Dedifferentiated amniotic fluid mesenchymal stem cell (primary cell): ENCODE data around the gene C19orf12.

ENCODE experiments used
- DNase-seq: peaks from one replicate; pipeline ENCODE4 v3.0.0-alpha.2; 2016; ENCODE audit errors: extremely low spot score

C19orf12 gene

GRCh38 chr19:29714953-29715700 lies at the start of gene C19orf12:
TSS of gene C19orf12 (minus strand) at chr19:29715261. CDS start at chr19:29708413, 6,848 bp downstream.
- DNase-seq, result no peak

- DNase-seq, result no peak
These were observed 49.3 kb upstream of the C19orf12 start for GRCh38 chr19:29764361-29764760.

GRCh38 chr19:29763196-29763595 lies 48.1 kb upstream of the C19orf12 start:
- no peak for DNase-seq

DNA sequence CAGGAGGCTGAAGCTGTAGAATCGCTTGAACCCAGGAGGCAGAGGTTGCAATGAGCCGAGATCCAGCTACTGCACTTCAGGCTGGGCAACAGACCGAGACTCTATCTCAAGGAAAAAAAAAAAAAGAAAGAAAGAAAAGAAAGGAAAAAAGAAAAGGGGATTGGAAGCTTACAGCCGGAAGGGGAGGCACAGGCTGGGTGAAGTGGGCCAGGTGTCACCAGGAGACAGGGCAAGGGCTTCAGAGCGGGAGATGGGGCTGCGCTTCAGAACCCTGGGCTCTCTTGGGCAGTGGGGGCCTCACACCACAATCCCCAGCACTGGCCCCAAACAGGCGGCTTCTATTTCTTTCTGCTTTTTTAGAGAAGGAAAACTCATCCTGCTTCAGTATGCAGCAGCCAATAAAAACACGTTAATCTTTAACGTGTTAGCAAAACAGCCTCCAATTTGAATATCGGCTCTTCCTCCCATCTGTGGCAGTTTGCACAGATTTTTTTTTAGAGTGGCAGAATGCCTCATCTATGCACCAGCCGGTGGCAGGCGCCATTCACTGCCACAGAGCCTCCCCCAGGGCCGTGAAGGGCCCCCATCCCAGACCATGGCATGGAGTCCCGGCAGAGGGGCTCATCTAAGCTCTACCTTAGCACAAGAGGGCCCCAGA lies 46.6 kb upstream of the C19orf12 start:
- DNase-seq, result no peak

GRCh38 chr19:29760752-29761502 lies 45.9 kb upstream of the C19orf12 start:
- DNase-seq, result no peak

- DNase-seq, result no peak
These were observed 44.3 kb upstream of the C19orf12 start for GRCh38 chr19:29759359-29759758.

DNA sequence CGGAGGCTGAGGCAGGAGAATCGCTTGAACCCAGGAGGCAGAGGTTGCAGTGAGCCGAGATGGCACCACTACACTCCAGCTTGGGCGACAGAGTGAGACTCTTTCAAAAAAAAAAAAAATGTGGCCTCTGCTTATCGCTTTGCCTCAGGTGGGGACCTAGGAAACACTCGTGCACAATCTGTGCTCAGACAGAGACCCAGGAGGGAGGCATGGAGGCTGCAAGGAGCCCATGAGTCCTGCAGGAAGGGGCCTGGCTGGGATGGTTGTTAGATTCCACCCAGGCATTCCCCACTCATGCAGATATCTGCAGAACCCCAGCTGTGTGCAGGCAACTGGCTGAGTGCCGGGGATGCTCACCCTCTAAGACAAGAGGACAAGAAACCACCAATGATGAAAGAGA lies 43.8 kb upstream of the C19orf12 start:
- DNase-seq, result no peak

DNA sequence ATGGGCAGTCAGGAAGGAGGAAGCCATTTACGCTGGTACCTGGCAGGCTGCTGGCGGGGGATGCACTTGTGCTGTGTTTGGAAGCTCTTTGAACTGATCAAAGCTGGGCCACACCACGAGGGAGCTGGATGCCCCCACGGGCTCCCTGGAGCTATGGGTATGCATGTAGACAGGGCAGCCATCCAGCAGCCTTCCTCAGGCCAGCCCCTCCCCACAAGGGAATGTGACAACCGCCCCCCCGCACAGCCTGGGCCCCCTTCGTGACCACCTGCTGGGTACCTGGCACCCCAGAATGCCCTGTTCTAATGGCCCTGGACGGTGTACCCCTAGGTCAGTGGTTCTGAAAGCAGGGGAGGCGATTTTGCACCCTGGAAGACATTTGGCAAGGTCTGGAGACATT lies 42.5 kb upstream of the C19orf12 start:
- DNase-seq, result no peak

- no peak for DNase-seq
These were observed 38.9 kb upstream of the C19orf12 start for GRCh38 chr19:29753934-29754305.

DNA sequence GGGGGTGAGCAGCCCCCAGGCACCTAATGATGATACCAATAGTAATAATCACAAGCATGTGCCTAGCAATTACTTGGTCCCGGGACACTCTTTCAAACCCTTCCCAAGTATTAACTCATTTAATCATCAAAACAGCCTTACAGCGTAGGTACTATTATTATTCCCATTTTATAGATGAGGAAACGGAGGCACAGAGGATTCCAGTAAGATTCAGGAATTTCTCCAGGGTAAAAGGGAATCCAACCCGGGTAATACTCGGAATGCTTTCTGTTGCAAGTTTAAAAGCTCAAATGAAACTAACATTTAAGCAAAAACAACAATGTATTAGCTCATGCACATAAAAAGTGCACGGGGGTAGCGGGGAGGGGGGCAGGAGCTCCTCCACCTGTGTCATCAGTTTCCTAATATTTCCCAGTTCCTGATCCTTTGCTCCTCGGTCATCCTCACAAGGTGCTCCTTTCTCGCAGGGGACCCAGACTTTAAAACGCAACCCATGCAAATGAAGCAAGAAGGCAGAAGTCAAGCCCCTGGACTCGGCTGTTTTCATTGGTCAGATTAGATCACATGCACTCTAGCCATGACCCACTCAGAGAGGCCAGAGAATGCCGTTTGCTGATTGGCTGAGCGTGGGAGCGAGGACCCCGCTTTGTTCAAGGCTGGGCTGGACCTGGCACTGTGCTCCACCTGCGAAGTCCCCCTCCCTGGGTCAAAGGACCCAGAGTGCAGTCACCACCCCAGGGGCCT lies 38.3 kb upstream of the C19orf12 start:
- no peak for DNase-seq

DNA sequence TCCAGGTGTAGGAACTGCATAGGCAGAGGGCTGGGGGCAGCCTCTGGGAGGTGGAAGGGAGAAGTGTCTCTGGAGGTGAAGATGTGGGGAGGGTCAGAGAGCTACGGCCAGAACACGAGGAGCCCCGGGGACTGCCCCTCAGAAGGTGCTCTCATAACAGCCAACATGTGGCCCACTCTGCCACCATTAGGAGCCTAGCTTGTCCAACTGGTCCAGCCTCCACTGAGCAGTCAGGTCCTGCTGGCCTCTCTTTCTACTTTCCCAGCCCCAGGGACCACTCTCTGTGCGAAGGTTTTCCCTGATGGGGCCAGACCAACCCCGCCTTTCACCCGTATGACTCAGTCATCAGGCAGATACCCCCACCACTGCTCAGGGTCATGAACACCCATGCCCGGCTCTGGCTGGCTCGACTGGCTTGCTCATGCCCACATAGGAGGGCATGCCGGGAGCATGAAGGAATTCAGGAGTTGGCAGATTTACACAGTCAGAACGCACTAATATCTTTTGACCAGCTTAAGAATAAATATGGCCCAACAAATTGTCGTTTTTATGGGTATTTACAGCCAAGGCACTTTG lies 37.5 kb upstream of the C19orf12 start:
- DNase-seq, result no peak

GRCh38 chr19:29751932-29752331 lies 36.9 kb upstream of the C19orf12 start:
- no peak for DNase-seq

GRCh38 chr19:29750001-29750400 lies 34.9 kb upstream of the C19orf12 start:
- no peak for DNase-seq

DNA sequence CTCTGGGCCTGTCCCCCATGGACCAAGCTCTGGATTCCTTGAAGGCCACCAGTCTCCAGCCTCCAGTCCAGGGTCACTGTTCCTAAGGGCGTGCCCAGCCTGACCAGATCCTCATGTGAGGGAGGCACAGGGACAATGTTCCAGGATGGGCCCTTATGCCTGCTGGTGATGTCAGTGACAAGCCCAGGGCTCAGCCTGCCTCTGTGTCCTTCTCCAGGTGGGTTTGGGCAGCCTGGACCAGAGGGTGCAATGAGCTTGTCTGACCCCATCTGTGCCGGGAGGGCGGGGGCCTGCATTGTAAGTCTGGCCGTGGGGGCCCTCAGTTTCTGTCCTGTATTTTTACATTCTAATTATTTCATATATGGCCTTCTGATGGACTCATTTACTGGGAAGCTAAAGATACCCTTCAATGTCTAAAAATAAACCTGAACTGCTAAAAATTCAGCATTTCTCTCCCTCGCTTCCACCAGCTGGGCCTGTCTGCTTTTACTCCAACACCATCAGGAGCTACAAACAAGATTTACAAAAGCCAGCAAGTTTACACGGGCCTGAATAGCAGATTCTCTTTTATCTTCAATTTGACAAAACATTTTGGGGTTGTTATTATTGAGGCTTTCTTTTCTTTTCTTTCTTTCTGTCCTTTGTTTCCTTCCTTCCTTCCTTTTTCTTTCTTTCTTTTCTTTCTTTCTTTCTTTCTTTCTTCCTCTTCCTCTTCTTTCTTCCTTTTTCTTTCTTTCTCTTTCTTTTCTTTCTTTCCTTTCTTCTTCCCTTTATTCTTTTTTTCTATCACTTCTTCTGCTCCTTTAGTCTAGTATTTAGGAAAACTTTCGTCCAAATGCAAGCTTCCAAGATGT lies 34.2 kb upstream of the C19orf12 start:
- DNase-seq, result no peak

DNA sequence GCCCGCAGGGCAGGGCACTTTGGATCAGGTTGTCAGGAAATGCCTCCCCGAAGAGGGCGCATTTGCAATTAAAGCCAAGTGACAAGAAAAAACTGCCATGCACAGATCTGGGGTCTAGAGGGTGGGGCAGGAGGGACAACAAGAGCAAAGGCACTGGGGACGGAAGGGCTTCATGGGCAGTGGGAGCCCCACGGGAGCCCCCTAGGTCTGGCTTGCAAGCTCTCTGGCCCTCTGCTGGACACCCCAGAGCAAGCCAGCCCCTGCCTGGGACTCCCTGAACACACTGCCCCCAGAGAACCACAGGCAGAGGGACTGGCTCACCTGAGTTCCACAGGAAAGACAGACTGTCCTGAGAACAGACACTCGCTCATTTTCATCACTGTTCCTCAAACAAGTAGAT lies 30.2 kb upstream of the C19orf12 start:
- no peak for DNase-seq

GRCh38 chr19:29743681-29744080 lies 28.6 kb upstream of the C19orf12 start:
- DNase-seq, result no peak

GRCh38 chr19:29741776-29742175 lies 26.7 kb upstream of the C19orf12 start:
- no peak for DNase-seq

- DNase-seq, result no peak
These were observed 26.2 kb upstream of the C19orf12 start for GRCh38 chr19:29741226-29741625.

DNA sequence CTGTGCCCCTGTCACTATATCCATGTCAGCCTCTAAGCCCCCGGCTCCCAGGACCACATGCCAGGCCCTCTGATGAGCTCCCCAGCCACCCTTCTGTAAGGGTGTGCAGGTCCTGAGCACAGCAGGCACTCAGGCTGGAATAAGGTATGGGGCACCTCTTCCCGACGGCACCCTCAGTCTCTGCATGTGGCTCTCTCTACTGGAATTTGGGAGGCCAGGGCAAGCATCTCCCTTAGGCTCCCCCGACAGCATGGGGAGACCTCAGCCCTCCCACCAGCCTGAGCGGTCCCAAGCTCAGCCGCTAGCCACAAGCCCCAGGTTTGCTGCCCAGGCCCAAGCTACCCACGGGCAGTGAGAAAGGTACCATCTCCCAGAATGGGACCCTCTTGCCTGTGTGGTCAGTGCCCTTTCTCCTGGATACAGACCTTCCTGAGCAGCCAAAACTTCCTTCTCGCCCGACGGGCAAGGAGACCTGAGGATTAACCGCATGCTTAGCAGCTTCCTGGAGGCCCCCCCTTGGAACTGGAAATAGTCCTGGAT lies 22.5 kb upstream of the C19orf12 start:
- no peak for DNase-seq

DNA sequence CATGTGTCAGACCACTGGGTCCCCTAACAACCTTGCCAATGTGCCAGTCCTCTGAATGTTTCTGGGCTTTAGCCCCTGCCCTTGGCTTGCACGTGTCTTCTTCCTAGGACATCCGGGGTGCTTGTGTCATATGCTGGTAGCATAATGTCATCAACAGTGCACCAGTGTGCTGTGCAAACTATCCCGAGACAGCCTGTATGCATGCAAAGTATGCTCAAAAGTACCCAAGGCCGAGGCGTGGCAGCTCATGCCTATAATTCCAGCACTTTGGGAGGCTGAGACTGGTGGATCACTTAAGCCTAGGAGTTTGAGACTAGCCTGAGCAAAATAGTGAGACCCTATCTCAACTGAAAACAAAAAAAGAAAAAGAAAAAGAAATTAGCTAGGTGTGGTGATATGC lies 20.8 kb upstream of the C19orf12 start:
- no peak for DNase-seq
